ENCODE results near the gene MAP2K7.
"Not testable (repeated sequence)": the region's sequence is repeated elsewhere in the genome, so short reads cannot be mapped to it uniquely, and the experiment has no call there.

The MAP2K7 gene

DNA sequence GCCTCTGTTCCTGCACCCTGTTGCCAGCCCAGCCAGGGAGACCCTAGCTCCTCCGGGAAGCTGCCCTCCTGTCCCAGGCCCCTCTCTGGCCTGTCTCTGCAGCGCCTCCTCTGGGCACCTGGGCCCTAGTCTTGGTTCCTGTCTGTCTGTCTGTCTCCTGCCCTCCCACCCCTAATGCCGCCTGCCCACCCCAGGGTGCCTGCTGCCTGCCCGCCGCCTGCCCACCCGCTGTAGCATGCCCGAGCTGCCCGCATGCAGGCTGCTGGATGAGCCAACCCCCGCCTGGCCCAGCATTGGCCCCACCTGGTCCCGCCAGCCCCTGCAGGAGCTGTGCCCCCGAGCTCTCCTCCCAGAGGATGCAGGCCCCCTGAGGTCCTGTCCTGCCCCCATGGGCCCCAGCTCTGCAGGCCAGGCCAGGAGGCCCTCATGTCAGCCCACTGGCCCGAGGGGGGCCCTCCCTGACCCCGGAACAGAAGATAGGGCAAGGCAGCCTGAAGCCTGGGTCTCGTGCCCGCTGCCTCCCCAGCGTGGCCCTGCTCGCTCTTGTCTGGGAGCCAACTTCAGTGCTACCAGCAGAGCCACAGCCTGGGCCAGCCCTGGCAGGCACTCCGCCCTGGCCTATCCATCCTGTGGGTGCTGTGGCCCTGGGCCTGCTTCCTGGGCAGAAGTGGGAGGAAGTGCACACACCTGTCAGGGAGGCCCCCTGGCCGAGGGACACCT, 5.2 kb downstream of the MAP2K7 start:
- DNase-seq (ENCODE audit: low read depth) = no peak

DNA sequence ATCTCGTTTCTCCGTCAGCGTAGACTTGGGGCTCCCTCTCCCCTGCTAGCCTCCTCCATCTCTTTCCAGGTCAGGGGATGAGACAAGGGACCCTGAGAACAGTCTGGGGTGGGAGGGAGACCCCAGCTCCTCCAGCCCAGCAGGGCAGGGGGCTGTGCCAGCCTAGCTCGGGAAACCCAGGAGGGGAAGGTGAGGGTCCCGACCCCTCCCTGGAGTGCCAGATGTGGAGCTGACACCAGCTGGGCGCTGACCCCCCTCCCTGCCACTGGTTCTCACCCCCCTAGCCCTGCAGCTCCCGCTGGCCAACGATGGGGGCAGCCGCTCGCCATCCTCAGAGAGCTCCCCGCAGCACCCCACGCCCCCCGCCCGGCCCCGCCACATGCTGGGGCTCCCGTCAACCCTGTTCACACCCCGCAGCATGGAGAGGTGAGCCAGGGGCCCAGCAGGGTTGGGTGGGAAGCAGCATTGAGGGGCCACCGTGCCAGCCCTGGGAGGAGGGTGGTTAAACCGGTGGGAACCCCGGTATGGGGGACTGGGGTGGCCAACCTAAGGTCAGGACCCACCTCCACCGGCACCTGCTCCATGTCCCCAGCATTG, 5.9 kb downstream of the MAP2K7 start:
- no peak for DNase-seq (ENCODE audit: low read depth)

DNA sequence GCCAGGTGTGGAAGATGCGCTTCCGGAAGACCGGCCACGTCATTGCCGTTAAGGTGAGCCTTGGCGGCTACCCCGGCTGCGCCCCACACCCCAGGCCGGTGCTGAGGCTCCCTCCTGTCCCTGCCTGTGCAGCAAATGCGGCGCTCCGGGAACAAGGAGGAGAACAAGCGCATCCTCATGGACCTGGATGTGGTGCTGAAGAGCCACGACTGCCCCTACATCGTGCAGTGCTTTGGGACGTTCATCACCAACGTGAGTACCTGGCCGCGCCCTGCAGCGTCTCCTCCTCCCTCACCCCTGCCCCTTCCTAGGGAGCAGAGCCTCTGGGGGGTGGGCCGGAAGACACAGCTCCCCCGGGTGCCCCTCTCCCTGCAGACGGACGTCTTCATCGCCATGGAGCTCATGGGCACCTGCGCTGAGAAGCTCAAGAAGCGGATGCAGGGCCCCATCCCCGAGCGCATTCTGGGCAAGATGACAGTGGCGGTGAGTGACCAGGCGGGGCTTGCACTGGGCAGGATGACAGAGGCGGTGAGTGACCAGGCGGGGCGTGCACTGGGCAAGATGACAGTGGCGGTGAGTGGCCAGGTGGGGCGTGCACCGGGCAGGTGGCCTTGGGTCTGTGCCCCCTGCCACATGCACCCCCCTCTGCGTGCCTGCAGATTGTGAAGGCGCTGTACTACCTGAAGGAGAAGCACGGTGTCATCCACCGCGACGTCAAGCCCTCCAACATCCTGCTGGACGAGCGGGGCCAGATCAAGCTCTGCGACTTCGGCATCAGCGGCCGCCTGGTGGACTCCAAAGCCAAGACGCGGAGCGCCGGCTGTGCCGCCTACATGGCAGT, 6.9 kb downstream of the MAP2K7 start:
- DNase-seq (ENCODE audit: low read depth) = no peak

DNA sequence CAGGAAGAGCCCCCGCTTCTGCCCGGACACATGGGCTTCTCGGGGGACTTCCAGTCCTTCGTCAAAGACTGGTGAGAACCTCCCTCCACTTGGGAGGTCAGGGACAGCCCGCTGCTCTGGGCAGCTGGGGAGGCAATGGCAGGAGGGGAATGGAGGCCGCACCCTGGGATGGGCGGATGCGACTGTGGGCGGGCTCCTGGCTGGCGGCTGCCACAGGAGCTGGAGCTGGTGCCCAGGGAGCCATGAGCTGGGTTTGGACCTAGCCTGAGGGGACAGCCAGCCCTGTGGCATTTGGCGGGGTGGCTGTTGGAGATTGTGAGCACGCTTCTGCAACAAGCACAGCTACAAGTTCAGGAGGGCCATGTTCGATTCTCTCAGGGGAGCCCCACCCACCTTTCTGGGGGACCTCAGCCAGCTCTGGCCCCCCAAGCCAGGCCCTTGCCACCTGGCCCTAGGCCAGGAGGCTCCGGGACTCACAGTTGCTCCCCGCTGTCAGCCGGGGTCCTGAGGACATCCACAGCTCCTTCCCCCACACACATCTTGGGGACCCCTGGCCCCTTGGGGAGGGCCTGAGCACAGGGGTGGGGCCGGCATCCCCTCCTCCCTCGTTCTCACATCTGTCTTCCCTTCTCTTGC, 7.9 kb downstream of the MAP2K7 start:
- DNase-seq (ENCODE audit: low read depth) = no peak

DNA sequence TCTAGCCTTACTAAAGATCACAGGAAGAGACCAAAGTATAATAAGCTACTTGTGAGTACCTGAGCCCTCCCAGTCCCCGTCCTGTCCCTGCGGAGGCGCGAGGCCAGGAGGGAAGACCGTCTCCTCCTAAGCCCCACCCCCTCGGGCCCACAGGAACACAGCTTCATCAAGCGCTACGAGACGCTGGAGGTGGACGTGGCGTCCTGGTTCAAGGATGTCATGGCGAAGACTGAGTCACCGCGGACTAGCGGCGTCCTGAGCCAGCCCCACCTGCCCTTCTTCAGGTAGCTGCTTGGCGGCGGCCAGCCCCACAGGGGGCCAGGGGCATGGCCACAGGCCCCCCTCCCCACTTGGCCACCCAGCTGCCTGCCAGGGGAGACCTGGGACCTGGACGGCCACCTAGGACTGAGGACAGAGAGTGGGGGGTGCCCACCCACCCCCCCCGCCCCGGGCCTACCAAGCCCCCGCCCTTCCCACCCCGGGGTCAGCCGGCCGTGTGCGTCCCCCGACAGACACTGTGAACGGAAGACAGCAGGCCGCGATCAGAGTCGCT, 8.5 kb downstream of the MAP2K7 start:
- no peak for DNase-seq (ENCODE audit: low read depth)

DNA sequence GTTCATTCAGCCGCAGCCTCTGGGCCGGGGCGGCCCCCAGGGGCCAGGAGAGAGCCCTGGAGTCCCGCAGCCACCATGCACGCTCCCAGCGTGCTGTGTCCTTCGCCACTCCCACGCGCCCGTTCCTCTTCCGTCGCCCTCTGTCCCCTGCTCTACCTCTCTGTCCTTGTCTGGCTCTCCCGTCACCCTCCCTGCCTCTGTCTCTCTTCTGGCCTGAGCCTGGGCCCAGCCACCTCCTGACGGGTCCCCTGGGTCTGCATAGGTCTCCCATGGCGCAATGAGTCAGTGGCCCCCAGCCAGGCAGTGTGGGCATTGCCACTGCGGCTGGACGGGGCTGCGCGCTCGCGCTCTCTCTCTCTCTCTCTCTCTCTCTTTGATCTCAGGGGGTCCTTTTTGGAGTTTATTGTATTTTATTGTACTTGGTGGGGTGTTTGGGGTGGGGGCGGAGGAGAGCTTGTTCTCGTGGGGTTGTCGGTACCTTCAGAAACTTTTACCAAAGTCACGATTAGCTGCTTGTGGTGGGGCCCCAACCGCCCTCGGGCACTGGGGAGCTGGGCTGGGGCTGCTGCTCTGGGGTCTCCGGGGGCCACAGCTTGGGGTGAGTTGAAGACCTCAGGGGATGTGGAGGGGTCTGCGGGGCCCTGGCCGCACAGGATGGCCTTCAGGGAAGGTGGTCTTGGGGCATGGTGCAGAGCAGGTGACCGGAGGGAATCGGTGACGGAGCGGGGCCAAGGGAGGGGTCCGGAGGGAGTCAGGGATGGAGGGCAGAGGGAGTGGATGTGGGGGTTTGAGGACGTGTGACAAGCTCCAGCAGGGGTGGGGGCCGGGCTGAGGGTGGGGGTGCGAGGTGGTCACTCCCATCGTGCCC, 9.3 kb downstream of the MAP2K7 start:
- no peak for DNase-seq (ENCODE audit: low read depth)

DNA sequence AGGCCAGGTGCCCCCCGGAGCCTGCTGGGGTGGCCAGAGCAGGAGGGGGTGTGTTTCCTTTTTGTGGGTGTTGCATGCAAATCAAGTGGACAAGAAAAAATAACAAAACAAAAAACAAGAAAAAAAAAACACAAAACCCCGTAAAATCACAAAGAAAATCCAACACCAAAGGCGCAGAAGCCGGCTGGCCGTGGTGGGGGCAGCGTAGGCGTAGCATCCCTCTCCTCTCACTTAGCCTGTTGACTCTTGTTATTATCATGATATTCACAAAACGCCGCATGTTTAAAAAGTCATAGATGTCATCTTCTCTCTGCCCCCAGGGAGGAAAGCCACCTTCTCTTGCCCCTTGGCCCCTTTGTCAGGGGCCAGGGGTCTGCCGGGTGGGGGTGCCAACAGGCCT, 10.0 kb downstream of the MAP2K7 start:
- no peak for DNase-seq (ENCODE audit: low read depth)

DNA sequence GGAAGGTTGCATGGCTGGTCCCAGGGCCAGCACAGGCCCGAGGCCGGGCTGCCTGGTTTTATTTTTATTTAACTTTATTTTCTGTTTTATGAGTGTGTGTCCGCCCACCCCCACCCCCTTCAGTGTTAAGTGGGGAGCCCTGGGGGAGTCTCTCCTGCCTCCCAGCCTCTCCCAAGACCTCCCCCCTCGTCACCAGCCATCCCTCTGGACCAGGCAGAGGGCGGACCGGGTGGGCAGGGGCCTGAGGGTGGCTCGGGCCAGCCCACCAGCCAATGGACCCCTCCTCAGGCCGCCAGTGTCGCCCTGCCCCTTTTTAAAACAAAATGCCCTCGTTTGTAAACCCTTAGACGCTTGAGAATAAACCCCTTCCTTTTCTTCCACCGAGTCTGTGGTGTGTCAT, 10.4 kb downstream of the MAP2K7 start:
- DNase-seq (ENCODE audit: low read depth) = no peak

DNA sequence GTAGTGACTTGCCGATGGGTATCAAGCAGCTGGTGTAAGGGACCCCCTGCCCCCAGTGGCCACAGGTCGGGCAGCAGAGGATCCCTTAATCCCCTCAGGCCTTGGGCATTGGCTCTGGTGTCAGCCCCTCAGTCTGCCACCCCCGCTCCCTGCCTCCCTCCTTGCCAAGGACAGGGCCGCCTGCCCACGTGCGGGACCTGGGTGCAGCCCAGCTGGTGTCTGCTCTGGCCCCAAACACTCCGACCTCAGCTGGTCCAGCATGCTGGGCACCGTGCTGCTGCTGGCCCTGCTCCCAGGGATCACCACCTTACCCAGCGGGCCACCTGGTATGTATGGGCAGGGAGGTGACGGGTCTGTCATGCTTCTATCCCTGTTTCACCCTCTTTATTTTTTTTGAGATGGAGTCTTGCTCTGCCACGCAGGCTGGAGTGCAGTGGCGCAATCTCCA, 10.9 kb downstream of the MAP2K7 start, which contains the start of gene TGFBR3L:
Gene TGFBR3L, plus strand, starts transcription at position 233 of the 448 bp plus-strand sequence.
- DNase-seq (ENCODE audit: low read depth) = no peak

DNA sequence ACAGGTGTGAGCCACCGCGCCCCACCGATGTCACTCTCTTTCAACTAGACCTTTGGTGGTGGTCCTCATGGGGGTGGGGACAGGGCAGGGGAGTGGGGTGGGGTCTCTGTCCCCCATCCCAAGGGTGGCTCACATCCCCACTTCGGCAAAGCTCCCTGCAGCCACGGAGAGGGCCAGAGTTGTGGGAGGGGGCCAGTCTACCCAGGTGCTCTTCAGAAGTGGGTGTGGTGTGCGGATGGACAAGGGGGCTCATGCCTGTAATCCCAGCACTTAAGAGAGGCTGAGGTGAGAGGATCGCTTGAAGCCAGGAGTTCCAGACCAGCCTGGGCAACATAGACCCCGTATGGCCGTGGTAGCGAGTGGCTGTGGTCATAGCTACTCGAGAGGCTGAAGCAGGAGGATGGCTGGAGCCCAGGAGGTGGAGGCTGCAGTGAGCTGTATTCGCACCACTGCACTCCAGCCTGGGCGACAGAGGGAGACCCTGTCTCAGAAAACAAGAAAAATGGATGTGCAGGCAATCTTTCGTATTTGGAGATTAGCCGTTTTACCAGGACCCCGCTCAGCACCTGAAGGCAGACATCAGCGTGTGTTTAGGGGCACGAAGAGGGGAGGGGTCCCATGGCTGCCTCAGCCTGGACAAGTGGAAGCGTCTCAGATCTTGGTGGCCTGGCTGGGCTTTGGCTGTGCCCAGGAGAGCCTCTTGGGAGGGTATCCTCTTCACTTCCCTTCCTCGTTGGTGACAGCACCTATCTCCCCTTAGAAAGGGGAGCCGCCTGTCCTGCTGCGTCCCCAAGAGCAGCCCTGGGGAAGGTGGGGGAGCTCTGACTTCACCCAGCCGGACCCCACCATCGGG, 11.8 kb downstream of the MAP2K7 start:
- DNase-seq (ENCODE audit: low read depth) = no peak

DNA sequence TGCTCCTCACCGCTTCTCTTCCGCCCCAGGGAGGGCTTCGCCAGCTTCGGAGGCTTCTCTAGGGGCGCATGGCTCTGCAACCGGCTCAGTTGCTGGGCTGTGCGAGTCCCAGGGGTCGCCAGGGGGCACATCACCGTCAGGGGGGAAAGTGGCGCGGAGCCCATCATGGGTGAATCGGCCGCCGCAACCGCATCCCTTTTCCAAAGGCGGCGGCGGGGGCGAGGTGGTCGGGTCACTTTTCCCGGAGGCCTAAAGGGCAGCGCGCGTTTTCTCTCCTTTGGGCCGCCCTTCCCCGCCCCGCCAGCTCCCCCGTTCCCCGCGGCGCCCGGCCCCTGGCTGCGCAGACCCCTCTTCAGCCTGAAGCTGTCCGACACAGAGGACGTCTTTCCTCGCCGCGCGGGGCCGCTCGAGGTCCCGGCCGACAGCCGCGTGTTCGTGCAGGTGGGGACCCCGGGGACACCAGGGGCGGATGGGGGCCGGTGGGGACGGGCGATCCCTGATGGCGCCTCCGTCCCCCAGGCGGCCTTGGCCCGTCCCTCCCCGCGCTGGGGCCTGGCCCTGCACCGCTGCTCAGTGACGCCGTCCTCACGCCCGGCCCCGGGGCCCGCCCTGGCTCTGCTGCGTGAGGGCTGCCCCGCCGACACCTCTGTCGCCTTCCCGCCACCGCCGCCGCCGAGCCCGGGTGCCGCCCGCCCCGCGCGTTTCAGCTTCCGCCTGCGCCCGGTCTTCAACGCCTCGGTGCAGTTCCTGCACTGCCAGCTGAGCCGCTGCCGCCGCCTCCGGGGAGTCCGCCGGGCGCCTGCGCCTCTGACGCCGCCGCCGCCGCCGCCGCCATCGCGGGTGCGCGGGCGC, 12.7 kb downstream of the MAP2K7 start:
- peak; percentile 40 for DNase-seq (ENCODE audit: low read depth)

DNA sequence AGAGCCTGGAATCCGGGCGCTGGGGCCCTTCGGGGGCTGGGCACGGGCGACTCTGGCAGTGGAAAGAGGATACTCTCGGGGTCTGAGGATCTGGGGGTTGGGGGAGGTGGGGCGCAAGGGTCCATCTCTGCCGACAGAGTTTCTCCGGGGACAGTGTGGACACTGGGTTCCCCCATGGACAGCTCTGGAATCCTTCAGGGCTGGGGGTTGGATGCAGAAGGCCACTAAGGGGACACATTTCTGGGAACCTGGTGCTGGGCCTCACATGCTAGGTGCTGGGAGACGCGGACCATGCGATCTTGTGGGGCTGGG, 13.2 kb downstream of the MAP2K7 start:
- DNase-seq (ENCODE audit: low read depth) = no peak

DNA sequence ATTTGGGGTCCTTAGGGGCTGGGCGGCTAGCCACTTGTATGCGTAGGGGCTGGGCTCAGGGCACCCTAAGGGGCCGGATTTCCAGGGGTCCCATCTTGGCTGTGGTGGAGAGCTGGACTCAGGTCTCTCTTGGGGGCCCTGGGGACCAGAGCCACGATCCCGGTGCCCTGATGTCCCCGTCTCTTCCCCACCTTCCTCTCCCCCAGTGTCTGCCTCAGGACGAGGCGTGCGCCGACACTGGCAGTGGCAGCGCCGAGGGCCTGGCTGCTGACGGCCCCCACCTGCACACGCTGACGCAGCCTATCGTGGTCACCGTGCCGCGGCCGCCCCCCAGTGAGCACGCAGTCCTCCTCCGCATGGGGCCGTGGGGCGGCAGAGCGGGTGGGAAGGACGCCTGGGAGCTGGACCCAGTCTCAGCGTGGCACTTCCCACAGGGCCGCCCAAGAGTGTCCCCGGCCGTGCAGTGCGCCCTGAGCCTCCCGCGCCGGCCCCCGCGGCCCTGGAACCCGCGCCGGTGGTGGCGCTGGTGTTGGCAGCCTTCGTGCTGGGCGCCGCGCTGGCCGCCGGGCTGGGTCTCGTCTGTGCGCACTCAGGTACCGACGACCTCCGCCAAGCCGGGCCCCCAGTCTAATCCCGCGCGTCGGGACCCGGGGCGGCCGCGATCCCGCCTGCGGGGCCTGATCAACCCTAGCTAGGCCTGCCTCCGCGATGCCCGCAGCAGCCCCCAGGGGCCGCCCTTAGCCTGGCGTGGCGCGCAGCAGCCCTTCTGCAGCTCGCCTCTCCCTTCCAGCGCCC, 13.8 kb downstream of the MAP2K7 start:
- peak; percentile 39 for DNase-seq (ENCODE audit: low read depth)

DNA sequence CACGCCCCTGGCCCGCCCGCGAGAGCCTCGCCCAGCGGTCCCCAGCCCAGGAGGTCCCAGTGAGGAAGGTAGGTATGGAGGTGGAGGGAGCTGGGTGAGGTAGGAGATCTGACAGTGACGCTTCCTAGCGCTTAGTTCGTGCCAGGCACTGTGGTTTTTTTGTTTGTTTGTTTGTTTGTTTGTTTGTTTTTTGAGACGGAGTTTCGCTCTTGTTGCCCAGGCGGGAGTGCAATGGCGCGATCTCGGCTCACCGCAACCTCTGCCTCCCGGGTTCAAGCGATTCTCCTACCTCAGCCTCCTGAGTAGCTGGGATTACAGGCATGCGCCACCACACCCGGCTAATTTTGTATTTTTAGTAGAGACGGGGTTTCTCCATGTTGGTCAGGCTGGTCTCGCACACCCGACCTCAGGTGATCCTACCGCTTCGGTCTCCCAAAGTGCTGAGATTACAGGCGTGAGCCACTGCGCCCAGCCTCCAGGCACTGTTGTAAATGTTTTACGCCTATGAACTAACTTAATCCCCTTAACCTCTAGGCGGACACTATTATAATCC, 14.5 kb downstream of the MAP2K7 start:
- not testable (repeated sequence) for DNase-seq (ENCODE audit: low read depth)

DNA sequence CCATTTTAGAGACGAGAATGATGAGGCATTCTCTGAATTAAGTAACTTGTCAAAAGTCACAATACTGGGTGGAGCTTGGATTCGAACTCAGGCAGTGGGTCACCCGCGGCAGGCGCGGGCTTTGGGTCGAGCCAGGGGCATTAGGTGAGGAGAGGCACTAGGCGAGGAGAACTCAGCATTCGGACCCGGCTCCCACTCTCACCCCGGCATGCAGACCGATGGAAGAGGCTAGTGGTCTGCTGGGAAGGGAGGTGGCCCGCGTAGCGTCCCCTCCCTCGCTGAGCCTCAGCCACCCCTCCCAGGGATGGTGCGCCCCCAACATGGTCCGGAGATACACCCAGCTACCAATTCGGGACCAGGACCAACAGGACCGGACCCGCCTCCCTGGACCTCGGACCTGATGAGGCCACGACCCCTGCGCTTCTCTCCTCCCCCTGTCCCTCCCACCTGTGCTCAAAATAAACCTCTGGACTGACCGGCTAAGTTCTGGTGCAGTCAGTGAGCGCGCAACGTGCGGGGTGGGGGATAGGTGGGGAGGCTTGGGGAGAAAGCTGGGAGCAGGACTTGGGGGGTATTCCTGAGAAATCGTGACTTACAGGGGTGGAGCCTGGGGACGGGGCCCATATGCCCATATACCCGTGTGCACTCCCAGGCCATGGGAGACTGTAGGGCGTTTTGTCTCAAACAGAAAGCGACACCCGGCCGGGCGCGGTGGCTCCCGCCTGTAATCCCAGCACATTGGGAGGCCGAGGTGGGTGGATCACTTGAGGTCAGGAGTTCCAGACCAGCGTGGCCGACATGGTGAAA, 15.1 kb downstream of the MAP2K7 start:
- no peak for DNase-seq (ENCODE audit: low read depth)

DNA sequence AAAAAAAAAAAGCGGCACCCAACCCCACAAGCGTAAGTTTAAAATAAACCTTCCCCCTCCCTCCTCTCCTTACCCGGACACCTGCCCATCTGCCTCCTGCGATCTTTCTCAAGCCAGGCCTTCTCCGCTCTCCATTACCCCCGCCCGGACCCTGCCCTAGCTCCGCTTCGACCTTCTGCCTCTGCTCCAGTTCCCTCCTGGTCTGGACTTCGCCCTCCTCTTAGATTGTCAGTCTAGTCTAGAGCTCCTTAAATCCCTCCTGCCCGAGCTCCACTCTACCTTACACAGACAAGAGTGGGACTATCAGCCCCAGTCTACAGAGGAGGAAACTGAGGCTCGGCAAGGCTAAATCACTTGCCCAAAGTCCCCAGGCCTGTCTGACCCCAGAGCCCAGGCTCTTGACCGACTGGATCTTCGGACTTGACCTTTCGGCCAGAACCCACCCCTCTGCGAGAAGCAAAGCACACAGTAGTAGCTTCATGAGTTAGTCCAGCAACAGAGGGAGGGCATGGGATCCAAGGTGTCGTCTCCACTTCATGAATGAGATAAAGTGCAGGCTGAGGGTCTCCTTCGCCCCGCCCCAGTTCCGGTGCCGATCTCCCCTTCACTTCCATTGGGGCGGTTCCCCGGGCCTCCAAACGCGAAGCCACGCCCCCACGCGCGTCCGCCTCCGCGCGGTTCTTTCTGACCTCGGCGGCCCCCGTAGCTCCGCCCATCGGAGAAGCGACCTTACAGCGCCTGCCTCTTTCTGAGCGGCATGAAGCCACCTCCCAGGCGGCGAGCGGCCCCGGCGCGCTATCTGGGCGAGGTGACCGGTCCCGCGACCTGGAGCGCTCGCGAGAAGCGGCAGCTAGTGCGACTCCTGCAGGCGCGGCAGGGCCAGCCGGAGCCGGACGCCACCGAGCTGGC, 16.2 kb downstream of the MAP2K7 start, which contains the start of gene SNAPC2:
Gene SNAPC2, plus strand, starts transcription at position 729 of the 909 bp plus-strand sequence. Its CDS starts 29 bp downstream, at position 758.
- peak; percentile 91 for DNase-seq (ENCODE audit: low read depth)
